Glomerular visceral epithelial cell (primary cell): ENCODE measurements around the gene CDH10.

Source experiments
- DNase-seq: peaks from one replicate; pipeline ENCODE4 v3.0.0-alpha.2; 2016; ENCODE audit errors: extremely low spot score

CDH10 gene

GRCh38 chr5:24602188-24602587 is 42.6 kb downstream of the CDH10 start:
- DNase-seq, result no peak

GRCh38 chr5:24598956-24599355 is 45.8 kb downstream of the CDH10 start:
- DNase-seq, result no peak

- no peak for DNase-seq
Measured at GRCh38 chr5:24595329-24595728, 49.4 kb downstream of the CDH10 start.

- DNase-seq, result no peak
Measured at GRCh38 chr5:24591426-24591825, 53.4 kb downstream of the CDH10 start.

- no peak for DNase-seq
Measured at GRCh38 chr5:24589566-24589965, 55.2 kb downstream of the CDH10 start.

- DNase-seq, result no peak
Measured at GRCh38 chr5:24585751-24586150, 59.0 kb downstream of the CDH10 start.

- no peak for DNase-seq
Measured at GRCh38 chr5:24571302-24571701, 73.5 kb downstream of the CDH10 start.

GRCh38 chr5:24566933-24567332 is 77.8 kb downstream of the CDH10 start:
- DNase-seq, result no peak

GRCh38 chr5:24555229-24555628 is 89.5 kb downstream of the CDH10 start:
- DNase-seq, result no peak

GRCh38 chr5:24547132-24547531 is 97.6 kb downstream of the CDH10 start:
- DNase-seq, result no peak

GRCh38 chr5:24539613-24540012 is 105.2 kb downstream of the CDH10 start:
- DNase-seq, result no peak

- no peak for DNase-seq
Measured at GRCh38 chr5:24538346-24538745, 106.4 kb downstream of the CDH10 start.

GRCh38 chr5:24535646-24536045 is 109.1 kb downstream of the CDH10 start:
- DNase-seq, result no peak

GRCh38 chr5:24530906-24531305 is 113.9 kb downstream of the CDH10 start:
- no peak for DNase-seq

- no peak for DNase-seq
Measured at GRCh38 chr5:24525414-24525813, 119.4 kb downstream of the CDH10 start.

- DNase-seq, result no peak
Measured at GRCh38 chr5:24512423-24512822, 132.4 kb downstream of the CDH10 start.

GRCh38 chr5:24510523-24510988 is 134.2 kb downstream of the CDH10 start:
- DNase-seq, result no peak

GRCh38 chr5:24509943-24510342 is 134.8 kb downstream of the CDH10 start:
- DNase-seq, result no peak

- no peak for DNase-seq
Measured at GRCh38 chr5:24505258-24505657, 139.5 kb downstream of the CDH10 start.

- no peak for DNase-seq
Measured at GRCh38 chr5:24497591-24498157, 147.1 kb downstream of the CDH10 start.

GRCh38 chr5:24497145-24497544 is 147.6 kb downstream of the CDH10 start:
- DNase-seq, result no peak

- no peak for DNase-seq
Measured at GRCh38 chr5:24496268-24496667, 148.5 kb downstream of the CDH10 start.

- no peak for DNase-seq
Measured at GRCh38 chr5:24492229-24492628, 152.5 kb downstream of the CDH10 start.

GRCh38 chr5:24491490-24491889 is 153.3 kb downstream of the CDH10 start:
- no peak for DNase-seq
